GM23338 (cell line): ENCODE measurements around the gene FOXL2.

Experiments
- CREB1 ChIP-seq: fragments of 250-450 bp; sonication (Bioruptor Pico); IDR thresholded peaks from 2 replicates; pipeline ENCODE4 v1.5.0; 2020; ENCODE audit warnings: low read depth, mild to moderate bottlenecking, moderate library complexity
- CTCF ChIP-seq, 2 experiments: fragments of 200-600 bp in 1 of 2; sonication (generic) in 1 of 2; conservative IDR thresholded peaks; 2 replicates each; pipeline versions ENCODE4 v1.5.1 to v1.6.1; 2016 to 2017; ENCODE audit warnings: antibody characterized with exemption in 2 of 2, low read depth in 2 of 2, mild to moderate bottlenecking in 2 of 2, moderate library complexity in 1 of 2
- EZH2 ChIP-seq: fragments of 200-600 bp; sonication (generic); IDR thresholded peaks from one replicate; pipeline ENCODE4 v1.8.0; 2017; ENCODE audit warnings: antibody characterized with exemption, mild to moderate bottlenecking, low read depth; ENCODE audit not compliant: unreplicated experiment
- EZH2phosphoT487 ChIP-seq: fragments of 200-600 bp; sonication (generic); IDR thresholded peaks from one replicate; pipeline ENCODE4 v1.8.1; 2018; ENCODE audit warnings: antibody characterized with exemption; ENCODE audit not compliant: unreplicated experiment
- JUNB ChIP-seq: IDR thresholded peaks from one replicate; pipeline ENCODE4 v1.6.1; 2016; ENCODE audit warnings: antibody characterized with exemption; ENCODE audit not compliant: unreplicated experiment
- NANOG ChIP-seq: IDR thresholded peaks from 2 replicates; pipeline ENCODE4 v1.6.1; 2016; ENCODE audit warnings: antibody characterized with exemption, borderline replicate concordance
- POLR2AphosphoS5 ChIP-seq: IDR thresholded peaks from 2 replicates; pipeline ENCODE4 v1.6.1; 2016; ENCODE audit warnings: antibody characterized with exemption, low read depth
- ZNF114 ChIP-seq: fragments of 250-450 bp; sonication (Bioruptor Pico); IDR thresholded peaks from 2 replicates; pipeline ENCODE4 v1.5.0; 2020; ENCODE audit warnings: mild to moderate bottlenecking, moderate library complexity
- ZNF331 ChIP-seq: fragments of 250-450 bp; sonication (Bioruptor Pico); IDR thresholded peaks from 2 replicates; pipeline ENCODE4 v1.5.0; 2020; ENCODE audit warnings: low read depth, mild to moderate bottlenecking, moderate library complexity
- TF ChIP-seq, protein P1 (sequence below): IDR thresholded peaks from one replicate; pipeline ENCODE4 v1.6.1; 2018; ENCODE audit warnings: antibody characterized with exemption; ENCODE audit not compliant: unreplicated experiment
- TF ChIP-seq, protein P2 (sequence below): IDR thresholded peaks from 2 replicates; pipeline ENCODE4 v1.6.1; 2016; ENCODE audit warnings: antibody characterized with exemption

DNA sequence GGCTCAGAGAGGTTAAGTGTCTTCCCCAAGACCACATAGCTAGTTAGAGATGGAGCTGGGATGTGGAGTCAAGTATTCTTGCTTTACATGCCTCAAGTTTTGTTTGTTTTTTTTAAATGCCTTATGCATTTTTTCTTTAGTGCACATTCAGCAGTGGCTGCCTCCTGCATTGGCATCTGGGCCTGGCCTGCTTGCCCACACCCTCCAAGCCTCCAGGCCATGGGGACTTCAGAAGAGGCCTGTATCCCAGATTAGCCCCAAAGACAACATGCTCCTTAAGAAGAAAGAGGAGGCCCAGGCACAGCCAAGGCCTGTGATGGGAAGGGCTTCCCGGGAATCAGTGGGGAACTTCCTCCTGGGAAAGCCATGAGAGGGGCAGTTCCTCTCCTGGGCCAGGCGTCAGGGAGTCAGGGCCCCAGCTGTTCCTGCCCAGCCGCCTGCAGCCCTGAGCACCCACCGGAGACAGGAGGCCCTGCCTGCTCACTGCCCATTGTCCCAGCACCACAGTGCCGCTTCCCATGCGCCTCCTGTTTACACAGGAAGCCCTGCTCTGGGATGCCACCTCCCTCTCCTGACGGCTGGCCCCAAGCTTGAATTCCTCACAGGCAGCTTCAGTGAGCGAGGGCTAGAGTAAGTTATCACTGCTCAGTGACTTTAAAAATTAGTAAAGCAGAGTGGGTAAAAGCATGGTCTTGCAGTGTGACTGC lies 16.1 kb upstream of the FOXL2 start:
- no peak for TF ChIP-seq CTCF (conservative IDR thresholded peaks at IDR 0.05; ENCODE audit: low read depth in 2 of 2)
- no peak for TF ChIP-seq EZH2phosphoT487
- no peak for TF ChIP-seq POLR2AphosphoS5
- TF ChIP-seq EZH2, result no peak
- TF ChIP-seq, protein P1, sequence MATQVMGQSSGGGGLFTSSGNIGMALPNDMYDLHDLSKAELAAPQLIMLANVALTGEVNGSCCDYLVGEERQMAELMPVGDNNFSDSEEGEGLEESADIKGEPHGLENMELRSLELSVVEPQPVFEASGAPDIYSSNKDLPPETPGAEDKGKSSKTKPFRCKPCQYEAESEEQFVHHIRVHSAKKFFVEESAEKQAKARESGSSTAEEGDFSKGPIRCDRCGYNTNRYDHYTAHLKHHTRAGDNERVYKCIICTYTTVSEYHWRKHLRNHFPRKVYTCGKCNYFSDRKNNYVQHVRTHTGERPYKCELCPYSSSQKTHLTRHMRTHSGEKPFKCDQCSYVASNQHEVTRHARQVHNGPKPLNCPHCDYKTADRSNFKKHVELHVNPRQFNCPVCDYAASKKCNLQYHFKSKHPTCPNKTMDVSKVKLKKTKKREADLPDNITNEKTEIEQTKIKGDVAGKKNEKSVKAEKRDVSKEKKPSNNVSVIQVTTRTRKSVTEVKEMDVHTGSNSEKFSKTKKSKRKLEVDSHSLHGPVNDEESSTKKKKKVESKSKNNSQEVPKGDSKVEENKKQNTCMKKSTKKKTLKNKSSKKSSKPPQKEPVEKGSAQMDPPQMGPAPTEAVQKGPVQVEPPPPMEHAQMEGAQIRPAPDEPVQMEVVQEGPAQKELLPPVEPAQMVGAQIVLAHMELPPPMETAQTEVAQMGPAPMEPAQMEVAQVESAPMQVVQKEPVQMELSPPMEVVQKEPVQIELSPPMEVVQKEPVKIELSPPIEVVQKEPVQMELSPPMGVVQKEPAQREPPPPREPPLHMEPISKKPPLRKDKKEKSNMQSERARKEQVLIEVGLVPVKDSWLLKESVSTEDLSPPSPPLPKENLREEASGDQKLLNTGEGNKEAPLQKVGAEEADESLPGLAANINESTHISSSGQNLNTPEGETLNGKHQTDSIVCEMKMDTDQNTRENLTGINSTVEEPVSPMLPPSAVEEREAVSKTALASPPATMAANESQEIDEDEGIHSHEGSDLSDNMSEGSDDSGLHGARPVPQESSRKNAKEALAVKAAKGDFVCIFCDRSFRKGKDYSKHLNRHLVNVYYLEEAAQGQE, result no peak
- TF ChIP-seq CREB1 (CRISPR knock-in tag), result no peak
- no peak for TF ChIP-seq ZNF331 (CRISPR knock-in tag)
- TF ChIP-seq JUNB, result no peak
- TF ChIP-seq, protein P2, sequence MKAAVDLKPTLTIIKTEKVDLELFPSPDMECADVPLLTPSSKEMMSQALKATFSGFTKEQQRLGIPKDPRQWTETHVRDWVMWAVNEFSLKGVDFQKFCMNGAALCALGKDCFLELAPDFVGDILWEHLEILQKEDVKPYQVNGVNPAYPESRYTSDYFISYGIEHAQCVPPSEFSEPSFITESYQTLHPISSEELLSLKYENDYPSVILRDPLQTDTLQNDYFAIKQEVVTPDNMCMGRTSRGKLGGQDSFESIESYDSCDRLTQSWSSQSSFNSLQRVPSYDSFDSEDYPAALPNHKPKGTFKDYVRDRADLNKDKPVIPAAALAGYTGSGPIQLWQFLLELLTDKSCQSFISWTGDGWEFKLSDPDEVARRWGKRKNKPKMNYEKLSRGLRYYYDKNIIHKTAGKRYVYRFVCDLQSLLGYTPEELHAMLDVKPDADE, result no peak
- TF ChIP-seq ZNF114 (CRISPR knock-in tag), result no peak
- TF ChIP-seq NANOG, result no peak
